ENCODE measurements around the gene MGAT4C.

Gene MGAT4C

GRCh38 chr12:86193931-86194330 is 62.3 kb downstream of the MGAT4C start:
- no peaks in the 10 kb centered on the region for H3K9me3 Mint-ChIP-seq
- no peaks in the 10 kb centered on the region for H3K36me3 Mint-ChIP-seq (ENCODE audit: low read depth)
- H3K4me1 Mint-ChIP-seq (ENCODE audit: low read depth): no peaks in the 10 kb centered on the region
- H3K27ac Mint-ChIP-seq: no peak overlapping the region
- H3K27me3 Mint-ChIP-seq (ENCODE audit: low read depth): no peaks in the 10 kb centered on the region
- H3K4me3 Mint-ChIP-seq: no peak overlapping the region

DNA sequence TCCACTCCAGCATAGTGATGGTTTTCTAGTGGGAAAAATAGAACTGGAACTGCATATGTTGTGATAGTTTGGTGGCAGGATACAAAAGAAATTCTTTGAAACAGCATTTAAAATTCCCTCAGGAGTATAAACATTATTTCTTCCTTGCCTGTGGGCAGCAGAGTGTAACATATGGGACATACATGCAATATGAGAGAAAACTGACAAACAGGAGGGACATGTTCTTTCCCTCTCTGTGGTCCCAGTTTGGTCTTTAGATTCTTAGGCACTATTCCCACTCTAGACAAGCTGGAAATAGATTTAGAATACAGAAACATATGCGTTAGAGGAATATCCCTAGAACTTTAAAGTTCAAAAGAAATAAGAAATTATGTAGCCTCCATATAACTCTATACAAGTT is 68.0 kb downstream of the MGAT4C start:
- no peak overlapping the region for H3K27ac Mint-ChIP-seq

GRCh38 chr12:86186449-86186848 is 69.7 kb downstream of the MGAT4C start:
- Mint-ChIP-seq H3K9me3 (no peaks in the 10 kb centered on the region), H3K27me3 (ENCODE audit: low read depth) (no peaks in the 10 kb centered on the region), H3K27ac (no peak overlapping the region), H3K36me3 (ENCODE audit: low read depth) (no peaks in the 10 kb centered on the region), H3K4me1 (ENCODE audit: low read depth) (no peaks in the 10 kb centered on the region), H3K4me3 (no peak overlapping the region)

More for the DNA sequence above, 68.0 kb downstream of the MGAT4C start:
- Mint-ChIP-seq H3K9me3 (no peaks in the 10 kb centered on the region), H3K4me3 (no peak overlapping the region), H3K27me3 (ENCODE audit: low read depth) (no peaks in the 10 kb centered on the region), H3K4me1 (ENCODE audit: low read depth) (no peaks in the 10 kb centered on the region), H3K36me3 (ENCODE audit: low read depth) (no peaks in the 10 kb centered on the region)

DNA sequence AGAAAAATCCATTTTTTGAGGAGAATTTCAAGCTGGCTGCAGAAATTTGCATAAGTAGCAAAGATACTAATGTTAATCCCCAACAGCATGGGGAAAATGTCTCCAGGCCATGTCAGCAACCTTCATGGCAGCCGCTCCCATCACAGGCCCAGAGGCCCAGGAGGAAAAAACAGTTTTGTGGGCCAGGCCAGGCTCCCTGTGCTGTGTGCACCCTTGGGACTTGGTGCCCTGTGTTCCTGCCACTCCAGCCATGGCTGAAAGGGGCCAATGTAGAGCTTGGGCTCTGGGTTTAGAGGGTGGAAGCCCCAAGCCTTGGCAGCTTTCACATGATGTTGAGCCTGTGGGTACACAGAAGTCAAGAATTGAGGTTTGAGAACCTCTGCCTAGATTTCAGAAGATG is 76.3 kb downstream of the MGAT4C start:
- Mint-ChIP-seq H3K4me1 (ENCODE audit: low read depth) (no peaks in the 10 kb centered on the region), H3K27me3 (ENCODE audit: low read depth) (no peaks in the 10 kb centered on the region), H3K4me3 (no peak overlapping the region), H3K9me3 (no peaks in the 10 kb centered on the region), H3K36me3 (ENCODE audit: low read depth) (no peaks in the 10 kb centered on the region), H3K27ac (no peak overlapping the region)

- Mint-ChIP-seq H3K4me1 (ENCODE audit: low read depth) (no peaks in the 10 kb centered on the region), H3K9me3 (no peaks in the 10 kb centered on the region), H3K4me3 (no peak overlapping the region), H3K27ac (no peak overlapping the region), H3K36me3 (ENCODE audit: low read depth) (no peaks in the 10 kb centered on the region), H3K27me3 (ENCODE audit: low read depth) (no peaks in the 10 kb centered on the region)
Measured at GRCh38 chr12:86174188-86174587, 82.0 kb downstream of the MGAT4C start.

- Mint-ChIP-seq H3K27me3 (ENCODE audit: low read depth) (no peaks in the 10 kb centered on the region), H3K4me3 (no peak overlapping the region), H3K36me3 (ENCODE audit: low read depth) (no peaks in the 10 kb centered on the region), H3K9me3 (no peaks in the 10 kb centered on the region), H3K27ac (no peak overlapping the region), H3K4me1 (ENCODE audit: low read depth) (no peaks in the 10 kb centered on the region)
Measured at GRCh38 chr12:86172913-86173443, 83.2 kb downstream of the MGAT4C start.

DNA sequence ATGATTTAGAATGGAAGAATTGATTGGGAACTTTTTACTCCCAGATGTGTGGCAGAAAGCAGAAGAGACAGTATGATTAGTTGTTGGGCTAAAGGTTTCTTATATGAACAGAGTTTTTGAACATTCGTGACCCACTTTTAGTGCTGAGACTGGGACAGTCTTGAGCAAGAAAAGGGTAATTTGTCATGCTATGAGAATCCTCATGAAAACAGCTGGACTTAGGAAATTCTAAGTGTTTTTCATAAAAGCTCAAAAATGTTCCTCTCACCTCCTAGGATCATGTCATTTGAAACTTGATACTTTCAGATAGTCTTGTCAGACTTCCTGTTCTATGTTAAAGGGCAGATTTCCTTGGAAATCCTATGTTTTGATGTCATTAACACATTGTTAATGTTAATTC is 86.1 kb downstream of the MGAT4C start:
- H3K9me3 Mint-ChIP-seq: no peaks in the 10 kb centered on the region
- no peak overlapping the region for H3K4me3 Mint-ChIP-seq
- H3K27me3 Mint-ChIP-seq (ENCODE audit: low read depth): no peaks in the 10 kb centered on the region
- no peak overlapping the region for H3K27ac Mint-ChIP-seq
- H3K36me3 Mint-ChIP-seq (ENCODE audit: low read depth): no peaks in the 10 kb centered on the region
- H3K4me1 Mint-ChIP-seq (ENCODE audit: low read depth): no peaks in the 10 kb centered on the region

DNA sequence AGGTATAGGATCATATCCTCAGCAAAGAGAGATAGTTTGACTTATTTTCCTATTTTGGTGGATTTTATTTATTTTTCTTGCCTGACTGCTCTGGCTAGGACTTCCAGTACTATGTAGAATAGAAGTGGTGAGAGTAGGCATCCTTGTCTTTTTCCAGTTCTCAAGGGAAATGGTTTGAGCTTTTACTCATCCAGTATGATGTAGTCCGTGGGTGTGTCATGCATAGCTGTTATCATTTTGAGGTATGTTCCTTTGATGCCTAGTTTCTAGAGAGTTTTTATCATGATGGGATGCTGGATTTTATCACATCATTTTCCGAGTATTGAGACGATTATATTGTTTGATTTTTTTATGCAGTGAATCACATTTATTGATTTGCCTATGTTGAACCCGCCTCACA is 97.2 kb downstream of the MGAT4C start:
- H3K27ac Mint-ChIP-seq: no peak overlapping the region
- H3K27me3 Mint-ChIP-seq (ENCODE audit: low read depth): no peaks in the 10 kb centered on the region
- no peak overlapping the region for H3K4me3 Mint-ChIP-seq
- H3K9me3 Mint-ChIP-seq: no peaks in the 10 kb centered on the region
- no peaks in the 10 kb centered on the region for H3K36me3 Mint-ChIP-seq (ENCODE audit: low read depth)
- no peaks in the 10 kb centered on the region for H3K4me1 Mint-ChIP-seq (ENCODE audit: low read depth)

GRCh38 chr12:86154620-86155019 is 101.6 kb downstream of the MGAT4C start:
- no peaks in the 10 kb centered on the region for H3K36me3 Mint-ChIP-seq (ENCODE audit: low read depth)
- H3K27me3 Mint-ChIP-seq (ENCODE audit: low read depth): no peaks in the 10 kb centered on the region
- no peak overlapping the region for H3K27ac Mint-ChIP-seq
- H3K9me3 Mint-ChIP-seq: no peaks in the 10 kb centered on the region
- no peak overlapping the region for H3K4me3 Mint-ChIP-seq
- H3K4me1 Mint-ChIP-seq (ENCODE audit: low read depth): no peaks in the 10 kb centered on the region

GRCh38 chr12:86148612-86149011 is 107.6 kb downstream of the MGAT4C start:
- Mint-ChIP-seq H3K27ac (no peak overlapping the region), H3K4me3 (no peak overlapping the region), H3K27me3 (ENCODE audit: low read depth) (no peaks in the 10 kb centered on the region), H3K36me3 (ENCODE audit: low read depth) (no peaks in the 10 kb centered on the region), H3K9me3 (no peaks in the 10 kb centered on the region), H3K4me1 (ENCODE audit: low read depth) (no peaks in the 10 kb centered on the region)

DNA sequence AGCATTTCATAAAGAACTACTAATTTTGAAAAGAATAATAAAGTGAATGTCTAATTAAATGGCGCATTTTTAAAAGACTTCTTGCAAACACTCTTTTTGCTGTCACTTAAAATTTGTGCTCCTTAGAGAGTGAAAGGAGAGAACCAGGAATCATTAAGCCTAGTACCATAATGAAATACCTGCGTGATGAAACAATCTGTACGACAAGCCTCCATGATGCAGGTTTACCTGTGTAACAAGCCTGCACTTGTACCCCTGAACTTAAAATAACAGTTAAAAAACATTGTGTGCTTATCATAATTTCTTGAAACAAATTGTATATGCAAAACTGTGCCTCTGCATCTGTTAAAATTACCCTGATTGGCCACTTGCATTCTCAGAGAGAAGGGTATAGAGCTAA is 108.1 kb downstream of the MGAT4C start:
- Mint-ChIP-seq H3K4me1 (ENCODE audit: low read depth) (no peaks in the 10 kb centered on the region), H3K4me3 (no peak overlapping the region), H3K27me3 (ENCODE audit: low read depth) (no peaks in the 10 kb centered on the region), H3K9me3 (no peaks in the 10 kb centered on the region), H3K36me3 (ENCODE audit: low read depth) (no peaks in the 10 kb centered on the region), H3K27ac (no peak overlapping the region)

DNA sequence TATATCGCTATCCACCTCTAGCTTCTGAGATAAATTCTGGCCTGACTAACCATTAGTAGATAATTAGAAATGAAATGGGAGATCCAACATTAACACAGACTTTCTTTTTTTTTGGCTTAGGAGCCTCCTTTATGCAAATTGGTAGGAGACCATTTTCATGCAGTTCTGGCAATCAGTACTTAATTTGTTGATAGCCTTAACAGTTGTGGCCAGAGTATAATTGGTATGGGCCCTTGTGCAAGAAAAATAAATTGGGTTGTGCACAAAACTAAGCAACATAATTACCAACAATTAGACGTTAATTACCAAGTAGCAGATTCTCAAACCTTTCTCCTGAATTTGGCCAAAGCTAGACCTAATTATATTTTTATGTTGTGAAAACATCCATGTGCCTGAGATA is 111.0 kb downstream of the MGAT4C start:
- Mint-ChIP-seq H3K4me3 (no peak overlapping the region), H3K4me1 (ENCODE audit: low read depth) (no peaks in the 10 kb centered on the region), H3K9me3 (no peaks in the 10 kb centered on the region)

DNA sequence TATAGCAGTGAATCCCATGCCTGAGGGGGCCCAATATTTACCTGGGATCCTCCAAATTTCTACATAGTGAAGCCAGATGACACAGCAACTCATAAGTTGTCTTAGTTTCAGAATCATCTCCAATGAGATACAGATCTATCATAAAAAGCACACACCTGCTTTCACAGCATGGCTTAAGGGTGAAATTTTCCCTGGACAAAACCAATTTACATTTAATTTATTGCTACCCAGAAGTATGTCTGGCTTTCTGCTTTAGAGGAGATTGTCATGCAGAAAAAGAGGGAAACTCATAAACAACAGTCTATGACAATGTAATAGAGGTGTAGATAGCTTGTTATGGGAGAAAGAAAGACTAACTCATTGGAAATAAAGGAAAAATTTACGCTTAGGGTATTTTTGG is 113.0 kb downstream of the MGAT4C start:
- H3K36me3 Mint-ChIP-seq (ENCODE audit: low read depth): no peaks in the 10 kb centered on the region

More for the DNA sequence above, 111.0 kb downstream of the MGAT4C start:
- no peaks in the 10 kb centered on the region for H3K36me3 Mint-ChIP-seq (ENCODE audit: low read depth)
- H3K27ac Mint-ChIP-seq: no peak overlapping the region
- H3K27me3 Mint-ChIP-seq (ENCODE audit: low read depth): no peaks in the 10 kb centered on the region

GRCh38 chr12:86139671-86140070 is 116.5 kb downstream of the MGAT4C start:
- H3K27ac Mint-ChIP-seq: no peak overlapping the region
- no peaks in the 10 kb centered on the region for H3K27me3 Mint-ChIP-seq (ENCODE audit: low read depth)
- H3K4me1 Mint-ChIP-seq (ENCODE audit: low read depth): no peaks in the 10 kb centered on the region
- H3K4me3 Mint-ChIP-seq: no peak overlapping the region
- no peaks in the 10 kb centered on the region for H3K36me3 Mint-ChIP-seq (ENCODE audit: low read depth)
- no peaks in the 10 kb centered on the region for H3K9me3 Mint-ChIP-seq

More for the DNA sequence above, 113.0 kb downstream of the MGAT4C start:
- H3K4me3 Mint-ChIP-seq: no peak overlapping the region
- H3K4me1 Mint-ChIP-seq (ENCODE audit: low read depth): no peaks in the 10 kb centered on the region
- no peaks in the 10 kb centered on the region for H3K27me3 Mint-ChIP-seq (ENCODE audit: low read depth)
- H3K9me3 Mint-ChIP-seq: no peaks in the 10 kb centered on the region
- H3K27ac Mint-ChIP-seq: no peak overlapping the region

GRCh38 chr12:86138770-86139169 is 117.4 kb downstream of the MGAT4C start:
- H3K36me3 Mint-ChIP-seq (ENCODE audit: low read depth): no peaks in the 10 kb centered on the region
- H3K4me3 Mint-ChIP-seq: no peak overlapping the region
- no peaks in the 10 kb centered on the region for H3K27me3 Mint-ChIP-seq (ENCODE audit: low read depth)
- no peaks in the 10 kb centered on the region for H3K9me3 Mint-ChIP-seq
- H3K4me1 Mint-ChIP-seq (ENCODE audit: low read depth): no peaks in the 10 kb centered on the region
- H3K27ac Mint-ChIP-seq: no peak overlapping the region

- Mint-ChIP-seq H3K9me3 (no peaks in the 10 kb centered on the region), H3K27me3 (ENCODE audit: low read depth) (no peaks in the 10 kb centered on the region), H3K4me3 (no peak overlapping the region), H3K4me1 (ENCODE audit: low read depth) (no peaks in the 10 kb centered on the region), H3K36me3 (ENCODE audit: low read depth) (no peaks in the 10 kb centered on the region), H3K27ac (no peak overlapping the region)
Measured at GRCh38 chr12:86137936-86138335, 118.3 kb downstream of the MGAT4C start.

All from T-helper 1 cell treated with Interleukin-12 subunit alpha and Interleukin-12 subunit beta and Interleukin-4 antibody, amounts not matched to agents 30 μg/mL and 1 μg/mL, for 36 hours (primary cell).